D721Med (cell line): ENCODE data around the gene U2SURP.

Experiments used
- DNase-seq: peaks from one replicate; pipeline ENCODE4 v3.0.0; 2011; ENCODE audit warnings: low spot score; ENCODE audit not compliant: insufficient read length
- FAIRE-seq: peaks from 2 replicates; lab custom pipeline; 2011; peaks lifted over from hg19 to GRCh38; lab: Jason Lieb, UNC
- TF ChIP-seq, protein P1 (sequence below): IDR thresholded peaks from 2 replicates; pipeline ENCODE4 v1.5.1; 2012; ENCODE audit warnings: mild to moderate bottlenecking, control low read depth; ENCODE audit not compliant: insufficient read depth; ENCODE audit errors: missing control alignments

The U2SURP gene

GRCh38 chr3:142990721-142991120 is 10.6 kb upstream of the U2SURP start:
- FAIRE-seq (no peak), DNase-seq (no peak)
- TF ChIP-seq, protein P1, sequence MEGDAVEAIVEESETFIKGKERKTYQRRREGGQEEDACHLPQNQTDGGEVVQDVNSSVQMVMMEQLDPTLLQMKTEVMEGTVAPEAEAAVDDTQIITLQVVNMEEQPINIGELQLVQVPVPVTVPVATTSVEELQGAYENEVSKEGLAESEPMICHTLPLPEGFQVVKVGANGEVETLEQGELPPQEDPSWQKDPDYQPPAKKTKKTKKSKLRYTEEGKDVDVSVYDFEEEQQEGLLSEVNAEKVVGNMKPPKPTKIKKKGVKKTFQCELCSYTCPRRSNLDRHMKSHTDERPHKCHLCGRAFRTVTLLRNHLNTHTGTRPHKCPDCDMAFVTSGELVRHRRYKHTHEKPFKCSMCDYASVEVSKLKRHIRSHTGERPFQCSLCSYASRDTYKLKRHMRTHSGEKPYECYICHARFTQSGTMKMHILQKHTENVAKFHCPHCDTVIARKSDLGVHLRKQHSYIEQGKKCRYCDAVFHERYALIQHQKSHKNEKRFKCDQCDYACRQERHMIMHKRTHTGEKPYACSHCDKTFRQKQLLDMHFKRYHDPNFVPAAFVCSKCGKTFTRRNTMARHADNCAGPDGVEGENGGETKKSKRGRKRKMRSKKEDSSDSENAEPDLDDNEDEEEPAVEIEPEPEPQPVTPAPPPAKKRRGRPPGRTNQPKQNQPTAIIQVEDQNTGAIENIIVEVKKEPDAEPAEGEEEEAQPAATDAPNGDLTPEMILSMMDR = no peak

- FAIRE-seq = no peak
- no peak for DNase-seq
- TF ChIP-seq, protein P1 = no peak
Measured at GRCh38 chr3:142992323-142992722, 9.0 kb upstream of the U2SURP start.

DNA sequence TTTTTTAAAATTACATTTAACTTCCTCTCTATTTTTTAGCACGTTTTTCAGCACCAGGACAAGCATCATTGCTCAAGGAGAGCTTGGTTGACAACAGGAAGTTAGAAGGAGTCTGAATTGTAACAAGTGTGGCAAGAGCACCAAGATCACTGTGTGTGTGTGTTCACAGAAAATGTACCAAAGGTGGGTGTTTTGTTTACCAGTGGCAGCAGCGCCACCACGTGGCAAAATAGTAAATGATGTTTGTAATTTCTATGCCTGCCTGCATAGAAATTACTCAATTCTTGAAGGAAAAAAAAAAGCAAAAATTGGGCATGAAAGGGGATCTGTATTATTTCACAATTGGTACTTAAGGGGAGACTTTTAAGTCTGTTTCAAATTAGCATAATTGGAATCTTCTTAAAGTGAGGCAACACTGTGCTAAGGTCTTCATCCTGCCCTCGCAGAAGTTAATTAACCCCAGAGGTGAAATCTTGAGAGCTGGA is 7.4 kb upstream of the U2SURP start:
- DNase-seq (no peak), FAIRE-seq (peak; percentile 84)
- TF ChIP-seq, protein P1 = peak; percentile 92

DNA sequence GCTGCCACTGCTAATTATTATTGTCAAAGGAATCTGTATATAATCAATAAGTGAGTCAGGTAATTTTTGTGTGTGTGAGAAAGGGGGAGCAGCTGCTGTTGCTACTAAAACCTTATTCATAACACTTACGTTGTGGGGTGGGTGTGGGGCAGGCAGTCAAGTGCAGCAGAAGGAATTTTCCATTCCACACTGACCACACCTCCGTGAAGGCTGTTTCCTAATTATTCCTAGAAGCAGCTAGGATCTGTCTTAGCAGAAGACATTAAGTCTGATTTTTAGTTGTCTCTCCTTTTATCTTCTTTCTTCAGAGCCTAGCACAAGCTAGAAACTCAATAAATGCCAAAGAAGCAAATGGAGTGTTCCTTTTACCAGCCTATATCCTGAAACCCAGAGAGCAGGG is 4.0 kb upstream of the U2SURP start:
- TF ChIP-seq, protein P1 = no peak
- no peak for FAIRE-seq
- no peak for DNase-seq

GRCh38 chr3:142998439-142998838 is 2.9 kb upstream of the U2SURP start:
- TF ChIP-seq, protein P1 = no peak
- FAIRE-seq = no peak
- no peak for DNase-seq

DNA sequence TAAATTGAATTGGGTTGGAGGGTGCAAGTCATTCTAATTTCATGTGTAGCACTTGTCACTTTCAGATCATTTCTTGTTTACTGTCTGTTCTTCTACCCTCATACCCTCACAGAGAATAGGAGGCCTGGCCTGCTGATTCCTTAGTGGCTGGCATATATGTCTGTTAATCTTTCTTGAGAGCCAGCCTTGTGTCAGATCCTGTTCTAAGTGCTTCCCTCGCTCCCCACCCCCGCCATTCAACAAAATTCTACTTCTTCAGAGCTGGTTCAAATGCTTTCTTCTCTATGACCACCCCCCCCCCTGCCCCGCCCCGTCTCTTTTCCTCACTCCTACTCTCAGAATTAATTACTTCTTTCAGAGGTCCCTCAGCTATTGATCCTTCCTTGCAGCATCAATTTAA is 1.5 kb upstream of the U2SURP start:
- TF ChIP-seq, protein P1 = no peak
- DNase-seq = no peak
- FAIRE-seq = no peak

- DNase-seq = no peak
- FAIRE-seq = no peak
- TF ChIP-seq, protein P1 = no peak
Measured at GRCh38 chr3:143000528-143000927, 842 bp upstream of the U2SURP start.
